Caco-2 (cell line): ENCODE results near the gene ALK. TPM values are rescaled to one million over a fixed set of nuclear protein-coding genes. Genes with fewer than 3 reads are reported as not detected.

ENCODE experiments used
- BruUV-seq: library from RNA; stranded (reverse); fragments of 400-500 nt; replicated peaks from 2 replicates; lab custom pipeline; 2021; lab: Mats Ljungman, UMichigan
- CTCF ChIA-PET: fragments of 300-600 bp; sonication (Branson Sonifier 250); formaldehyde crosslinking; loops from one replicate; lab custom pipeline; 2022; ENCODE audit warnings: antibody characterized with exemption; lab: Charles Lee
- POLR2A ChIA-PET: fragments of 300-600 bp; sonication (Branson Sonifier 250); formaldehyde crosslinking; loops from one replicate; lab custom pipeline; 2022; ENCODE audit warnings: antibody characterized with exemption; lab: Charles Lee
- DNase-seq, 2 experiments: peaks; one replicate each; pipeline versions ENCODE4 v3.0.0 to v3.0.0-alpha.2; 2020 to 2022
- H3K27me3 ChIP-seq: replicated peaks from 2 replicates; pipeline ENCODE4 v1.6.0; 2011; ENCODE audit warnings: low read length; ENCODE audit not compliant: control insufficient read depth, insufficient read depth
- H3K36me3 ChIP-seq: 2 replicates; pipeline ENCODE4 v1.5.1; 2011; ENCODE audit warnings: low read length; ENCODE audit not compliant: control insufficient read depth, insufficient read depth
- H3K4me1 ChIP-seq: fragments of 250-450 bp; sonication (Bioruptor Pico); 2 replicates; pipeline ENCODE4 v1.5.1; 2020; ENCODE audit warnings: mild to moderate bottlenecking
- H3K4me3 ChIP-seq: 2 replicates; pipeline ENCODE4 v1.5.1; 2011; ENCODE audit warnings: low read depth, mild to moderate bottlenecking, control low read depth, low read length
- H3K9me3 ChIP-seq: fragments of 250-450 bp; sonication (Bioruptor Pico); 2 replicates; pipeline ENCODE4 v1.5.1; 2020; ENCODE audit warnings: mild to moderate bottlenecking, moderate library complexity
- H3K27ac Mint-ChIP-seq: one replicate; pipeline ENCODE4 v1.8.0; 2022; ENCODE audit warnings: mixed read lengths; ENCODE audit not compliant: unreplicated experiment
- H3K27me3 Mint-ChIP-seq: one replicate; pipeline ENCODE4 v1.8.0; 2022; ENCODE audit warnings: mixed read lengths; ENCODE audit not compliant: insufficient read depth, unreplicated experiment
- H3K36me3 Mint-ChIP-seq: one replicate; pipeline ENCODE4 v1.8.0; 2022; ENCODE audit warnings: mild to moderate bottlenecking, mixed read lengths; ENCODE audit not compliant: insufficient read depth, unreplicated experiment
- H3K4me1 Mint-ChIP-seq: one replicate; pipeline ENCODE4 v1.8.0; 2022; ENCODE audit warnings: low read depth, mixed read lengths; ENCODE audit not compliant: unreplicated experiment
- H3K4me3 Mint-ChIP-seq: one replicate; pipeline ENCODE4 v1.8.0; 2022; ENCODE audit warnings: mild to moderate bottlenecking, moderate library complexity, mixed read lengths; ENCODE audit not compliant: unreplicated experiment
- H3K9me3 Mint-ChIP-seq: one replicate; pipeline ENCODE4 v1.8.0; 2022; ENCODE audit warnings: mixed read lengths; ENCODE audit not compliant: unreplicated experiment
- intact Hi-C: fragments of 100-400 bp; cut with micrococcal nuclease; formaldehyde crosslinking; loops from one replicate; pipeline ENCODE4 v1.10.0; 2022; ENCODE audit not compliant: unreplicated experiment
- total RNA-seq: library from RNA; stranded (reverse); gene quantifications from 2 replicates; pipeline ENCODE4 v1.2.3, GENCODE V29; 2022
- TF ChIP-seq, protein P1 (sequence below), 2 experiments: fragments of 200-600 bp in 1 of 2; IDR thresholded peaks; 1 replicate in 1 of 2; 2 replicates in 1 of 2; pipeline versions ENCODE4 v1.5.1 to v1.8.0; 2011 to 2022; ENCODE audit warnings: antibody characterized with exemption in 1 of 2, control low read depth in 1 of 2, inconsistent platforms in 1 of 2, low read depth in 1 of 2, low read length in 1 of 2, mild to moderate bottlenecking in 1 of 2, moderate library complexity in 1 of 2; ENCODE audit not compliant: insufficient read depth in 1 of 2, severe bottlenecking in 1 of 2, unreplicated experiment in 1 of 2

ALK gene
- total RNA-seq, 1 experiment from 2014 or later, result 0.11 TPM

- DNase-seq, result no peak
- no peaks in the 10 kb centered on the region for H3K4me1 ChIP-seq
- Mint-ChIP-seq H3K27ac (no peak overlapping the region), H3K27me3 (peaks cover 33% of the 10 kb centered on the region), H3K4me3 (no peak overlapping the region), H3K9me3 (no peaks in the 10 kb centered on the region), H3K36me3 (no peaks in the 10 kb centered on the region), H3K4me1 (no peaks in the 10 kb centered on the region)
- no peaks in the 10 kb centered on the region for H3K9me3 ChIP-seq
- no peaks in the 10 kb centered on the region for H3K27me3 ChIP-seq
- POLR2A ChIA-PET, result no interaction called here
- TF ChIP-seq, protein P1, sequence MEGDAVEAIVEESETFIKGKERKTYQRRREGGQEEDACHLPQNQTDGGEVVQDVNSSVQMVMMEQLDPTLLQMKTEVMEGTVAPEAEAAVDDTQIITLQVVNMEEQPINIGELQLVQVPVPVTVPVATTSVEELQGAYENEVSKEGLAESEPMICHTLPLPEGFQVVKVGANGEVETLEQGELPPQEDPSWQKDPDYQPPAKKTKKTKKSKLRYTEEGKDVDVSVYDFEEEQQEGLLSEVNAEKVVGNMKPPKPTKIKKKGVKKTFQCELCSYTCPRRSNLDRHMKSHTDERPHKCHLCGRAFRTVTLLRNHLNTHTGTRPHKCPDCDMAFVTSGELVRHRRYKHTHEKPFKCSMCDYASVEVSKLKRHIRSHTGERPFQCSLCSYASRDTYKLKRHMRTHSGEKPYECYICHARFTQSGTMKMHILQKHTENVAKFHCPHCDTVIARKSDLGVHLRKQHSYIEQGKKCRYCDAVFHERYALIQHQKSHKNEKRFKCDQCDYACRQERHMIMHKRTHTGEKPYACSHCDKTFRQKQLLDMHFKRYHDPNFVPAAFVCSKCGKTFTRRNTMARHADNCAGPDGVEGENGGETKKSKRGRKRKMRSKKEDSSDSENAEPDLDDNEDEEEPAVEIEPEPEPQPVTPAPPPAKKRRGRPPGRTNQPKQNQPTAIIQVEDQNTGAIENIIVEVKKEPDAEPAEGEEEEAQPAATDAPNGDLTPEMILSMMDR (IDR thresholded peaks at IDR 0.05; ENCODE audit: insufficient read depth in 1 of 2, low read depth in 1 of 2, low read length in 1 of 2, severe bottlenecking in 1 of 2, unreplicated experiment in 1 of 2), result no peak
- no peak overlapping the region for H3K4me3 ChIP-seq
- no peaks in the 10 kb centered on the region for H3K36me3 ChIP-seq
- intact Hi-C loops, result no loop called here
- BruUV-seq, result no TSS peak
- CTCF ChIA-PET, result no interaction called here
These were observed 624.8 kb downstream of the ALK start for GRCh38 chr2:29296585-29296984.

DNA sequence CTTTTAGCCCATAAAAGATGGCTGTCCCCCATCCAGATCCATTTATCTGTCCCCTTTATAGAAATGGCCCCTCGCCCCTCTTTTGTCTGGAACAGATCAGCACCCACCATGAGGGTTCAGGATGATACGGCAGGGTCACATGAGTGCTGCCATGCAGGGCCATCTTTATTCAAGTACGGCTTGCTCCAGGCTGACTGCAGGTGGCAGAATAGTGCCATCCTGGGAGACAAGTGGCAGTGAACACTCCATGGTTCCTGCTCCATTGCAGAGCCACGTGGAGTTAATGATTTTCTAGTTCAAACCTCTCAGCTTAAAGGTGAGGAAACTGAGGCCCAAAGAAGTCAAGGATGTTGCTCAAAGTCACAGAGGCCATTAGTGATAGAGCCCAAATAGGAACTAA lies 625.5 kb downstream of the ALK start:
- Histone ChIP-seq H3K4me3 (no peak overlapping the region), H3K27me3 (no peaks in the 10 kb centered on the region), H3K4me1 (no peaks in the 10 kb centered on the region), H3K36me3 (no peaks in the 10 kb centered on the region), H3K9me3 (no peaks in the 10 kb centered on the region)
- Mint-ChIP-seq H3K36me3 (no peaks in the 10 kb centered on the region), H3K4me3 (no peak overlapping the region), H3K4me1 (no peaks in the 10 kb centered on the region), H3K9me3 (no peaks in the 10 kb centered on the region), H3K27me3 (peaks cover 28% of the 10 kb centered on the region), H3K27ac (no peak overlapping the region)
- CTCF ChIA-PET, result no interaction called here
- DNase-seq, result no peak
- POLR2A ChIA-PET, result no interaction called here
- intact Hi-C loops, result no loop called here
- no TSS peak for BruUV-seq
- TF ChIP-seq, protein P1 (IDR thresholded peaks at IDR 0.05; ENCODE audit: insufficient read depth in 1 of 2, low read depth in 1 of 2, low read length in 1 of 2, severe bottlenecking in 1 of 2, unreplicated experiment in 1 of 2), result no peak

DNA sequence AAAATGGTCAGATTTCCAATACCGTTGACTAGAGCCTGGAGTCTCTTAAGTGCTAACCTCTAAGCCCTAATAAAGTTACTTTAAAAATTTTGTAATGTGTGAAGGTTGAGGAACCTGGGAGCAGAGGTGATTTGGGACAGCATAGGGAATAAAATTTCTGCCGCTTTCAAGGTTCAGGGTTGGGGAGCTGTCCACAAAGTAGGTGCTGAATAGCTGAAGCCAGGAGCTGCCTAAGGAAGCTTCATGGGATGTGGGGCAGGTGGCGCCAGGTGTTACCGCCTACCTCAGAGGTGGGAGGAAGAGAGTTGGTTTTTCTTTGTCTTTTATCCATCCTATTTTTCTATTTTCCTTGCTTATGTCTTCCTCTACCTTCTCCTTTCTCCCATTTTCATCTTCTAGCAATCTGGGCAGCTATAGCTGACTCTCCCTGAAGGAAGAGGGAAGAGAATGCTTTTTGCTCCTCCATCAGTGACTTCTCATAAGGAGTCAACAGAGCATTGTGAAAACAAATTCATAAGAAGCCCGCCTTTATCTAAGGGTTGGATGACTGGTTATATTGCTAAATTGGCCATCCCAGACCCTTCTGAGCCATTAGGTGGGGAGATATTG lies 627.5 kb downstream of the ALK start:
- intact Hi-C loops, result no loop called here
- Mint-ChIP-seq H3K36me3 (no peaks in the 10 kb centered on the region), H3K27ac (no peak overlapping the region), H3K9me3 (no peaks in the 10 kb centered on the region), H3K4me1 (no peaks in the 10 kb centered on the region), H3K4me3 (no peak overlapping the region), H3K27me3 (peaks cover 27% of the 10 kb centered on the region)
- peak; percentile 49 to 75 for DNase-seq
- no peaks in the 10 kb centered on the region for H3K9me3 ChIP-seq
- no TSS peak for BruUV-seq
- H3K4me1 ChIP-seq, result no peaks in the 10 kb centered on the region
- no peak overlapping the region for H3K4me3 ChIP-seq
- H3K36me3 ChIP-seq, result no peaks in the 10 kb centered on the region
- TF ChIP-seq, protein P1 (IDR thresholded peaks at IDR 0.05; ENCODE audit: insufficient read depth in 1 of 2, low read depth in 1 of 2, low read length in 1 of 2, severe bottlenecking in 1 of 2, unreplicated experiment in 1 of 2), result no peak
- no peaks in the 10 kb centered on the region for H3K27me3 ChIP-seq
- ChIA-PET CTCF (interaction anchor here (0.6 to 1.3 kb wide), 2 partner anchors 15 to 55 kb away, joined by 3 read pairs; no protein-coding TSS in a partner anchor), POLR2A (no interaction called here)
